GM19397 (cell line): ENCODE measurements around the gene SVIL.
"Not testable (repeated sequence)": the region's sequence is repeated elsewhere in the genome, so short reads cannot be mapped to it uniquely, and the experiment has no call there.

Experiments
- ATAC-seq: cut with Tn5 transposase; IDR thresholded peaks from one replicate; pipeline ENCODE4 v1.9.1; 2021; ENCODE audit warnings: mild to moderate bottlenecking, moderate library complexity; ENCODE audit not compliant: unreplicated experiment

SVIL gene

GRCh38 chr10:29582769-29583168 lies 52.0 kb downstream of the SVIL start:
- ATAC-seq = not testable (repeated sequence)

DNA sequence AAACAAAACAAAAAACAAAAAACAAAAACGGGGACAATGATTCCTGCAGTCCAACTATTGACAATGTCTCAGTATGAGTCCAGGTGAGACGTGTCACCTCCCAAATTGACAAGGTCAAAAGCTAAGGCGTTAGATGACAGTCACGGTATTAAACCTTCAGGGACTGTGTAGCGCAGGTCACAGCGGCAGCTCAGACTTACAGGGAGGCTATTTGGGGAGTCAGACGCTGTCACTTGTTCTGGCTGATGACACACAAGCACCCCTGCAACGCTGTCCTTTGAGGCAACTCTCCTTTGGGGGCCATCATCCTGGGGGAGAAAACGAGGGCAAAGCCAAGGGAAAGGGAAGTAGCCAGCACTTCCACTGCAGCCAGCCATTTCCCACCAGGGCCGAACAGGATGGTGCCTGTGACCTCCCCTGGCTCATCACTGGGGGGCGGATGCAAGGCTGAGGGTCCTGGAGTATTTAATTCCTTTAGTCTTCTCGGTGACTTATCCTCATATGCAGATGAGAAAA lies 55.3 kb downstream of the SVIL start:
- ATAC-seq = no peak

DNA sequence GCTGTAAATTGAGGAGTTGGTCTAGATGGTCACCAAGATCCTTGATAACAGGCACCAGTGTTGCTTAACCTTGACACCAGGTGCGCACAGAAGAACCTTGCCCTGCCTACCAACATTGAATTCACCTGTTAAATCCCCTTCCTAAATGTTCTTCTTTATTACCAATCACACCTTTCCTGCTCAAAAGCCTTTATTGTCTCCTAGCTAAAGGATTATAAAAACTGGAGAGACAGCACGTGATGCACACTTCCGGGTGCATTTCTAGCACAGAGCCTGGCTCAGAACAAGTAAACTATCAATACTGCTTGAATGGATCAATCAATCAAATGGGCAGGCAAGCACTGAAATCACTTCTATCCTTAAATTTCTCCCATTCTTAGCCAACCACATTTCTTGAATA lies 56.3 kb downstream of the SVIL start:
- ATAC-seq = no peak

DNA sequence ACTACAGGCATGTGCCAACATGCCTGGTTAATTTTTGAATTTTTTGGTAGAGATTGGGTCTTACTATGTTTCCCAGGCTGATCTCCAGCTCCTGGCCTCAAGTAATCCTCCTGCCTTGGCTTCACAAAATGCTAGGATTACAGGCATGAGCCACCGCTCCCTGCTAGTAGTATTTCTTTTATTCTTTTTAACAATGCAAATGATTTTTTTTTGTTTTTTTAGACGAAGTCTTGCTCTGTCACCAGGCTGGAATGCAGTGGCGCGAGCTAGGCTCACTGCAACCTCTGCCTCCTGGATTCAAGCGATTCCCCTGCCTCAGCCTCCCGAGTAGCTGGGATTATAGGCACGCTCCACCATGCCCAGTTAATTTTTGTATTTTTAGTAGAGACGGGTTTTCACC lies 58.1 kb downstream of the SVIL start:
- no peak for ATAC-seq

- no peak for ATAC-seq
These were observed 59.7 kb downstream of the SVIL start for GRCh38 chr10:29575098-29575455.

DNA sequence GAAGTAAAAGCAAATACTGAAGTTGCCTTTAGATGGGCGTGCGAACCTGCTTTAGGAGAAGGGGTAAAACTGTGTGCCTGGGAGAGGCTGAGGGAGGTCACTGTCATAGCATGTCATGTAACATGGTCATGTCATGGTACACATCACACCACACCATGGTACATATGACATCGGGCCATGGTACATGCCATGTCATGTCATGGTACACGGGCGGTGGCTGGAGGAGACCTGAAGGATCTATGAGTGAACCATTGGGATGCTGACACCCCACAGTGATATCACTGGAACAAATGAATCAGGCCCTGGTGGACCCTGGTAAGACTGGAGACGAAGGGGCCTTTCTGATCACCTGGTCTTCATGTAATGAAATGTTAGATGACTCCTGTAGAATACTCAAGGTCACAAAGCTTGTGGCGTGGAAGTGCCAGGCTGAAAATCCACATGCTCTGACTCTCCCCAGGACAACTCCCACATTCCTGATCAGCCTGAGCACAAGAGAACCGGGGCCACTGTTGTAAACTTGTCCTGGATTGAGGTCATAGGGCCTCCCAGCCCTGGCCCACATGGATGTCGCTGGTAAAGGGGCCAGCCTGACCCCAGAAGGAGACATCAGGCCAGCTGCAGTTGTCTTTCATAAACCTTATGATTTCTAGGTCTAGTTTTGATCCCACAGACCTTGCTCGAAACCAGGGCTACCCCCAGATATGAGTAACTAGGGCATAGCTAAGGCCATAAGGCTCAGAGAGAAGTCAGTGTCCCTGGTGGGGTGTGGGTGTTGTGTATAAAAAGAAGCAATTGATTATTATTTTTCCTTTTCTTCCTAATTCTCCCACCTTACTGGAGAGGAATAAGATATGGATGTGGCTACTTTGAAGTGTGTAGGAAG lies 60.3 kb downstream of the SVIL start:
- not testable (repeated sequence) for ATAC-seq

GRCh38 chr10:29570248-29570647 lies 64.5 kb downstream of the SVIL start:
- not testable (repeated sequence) for ATAC-seq

GRCh38 chr10:29569795-29570194 lies 65.0 kb downstream of the SVIL start:
- ATAC-seq = no peak

GRCh38 chr10:29567003-29567402 lies 67.8 kb downstream of the SVIL start:
- no peak for ATAC-seq

DNA sequence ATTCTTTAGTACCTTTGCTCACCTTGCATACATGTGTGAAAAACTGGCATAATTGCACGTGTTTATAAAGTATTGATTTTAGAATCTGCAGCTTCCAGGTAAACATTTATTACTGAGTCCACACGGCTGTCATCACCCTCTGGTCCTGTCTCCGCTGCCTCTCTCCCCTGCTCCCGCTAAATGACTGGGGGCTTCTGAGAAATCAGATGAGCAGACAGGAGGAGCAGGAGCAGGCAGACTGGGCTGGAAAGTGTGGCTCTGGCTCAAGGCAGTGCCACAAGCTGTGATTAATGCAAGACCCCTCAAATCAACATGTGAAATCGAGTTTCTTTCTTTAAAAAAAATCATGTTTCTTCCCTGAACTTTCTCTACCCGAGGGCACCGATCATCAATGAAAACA lies 68.6 kb downstream of the SVIL start:
- ATAC-seq = not testable (repeated sequence)

DNA sequence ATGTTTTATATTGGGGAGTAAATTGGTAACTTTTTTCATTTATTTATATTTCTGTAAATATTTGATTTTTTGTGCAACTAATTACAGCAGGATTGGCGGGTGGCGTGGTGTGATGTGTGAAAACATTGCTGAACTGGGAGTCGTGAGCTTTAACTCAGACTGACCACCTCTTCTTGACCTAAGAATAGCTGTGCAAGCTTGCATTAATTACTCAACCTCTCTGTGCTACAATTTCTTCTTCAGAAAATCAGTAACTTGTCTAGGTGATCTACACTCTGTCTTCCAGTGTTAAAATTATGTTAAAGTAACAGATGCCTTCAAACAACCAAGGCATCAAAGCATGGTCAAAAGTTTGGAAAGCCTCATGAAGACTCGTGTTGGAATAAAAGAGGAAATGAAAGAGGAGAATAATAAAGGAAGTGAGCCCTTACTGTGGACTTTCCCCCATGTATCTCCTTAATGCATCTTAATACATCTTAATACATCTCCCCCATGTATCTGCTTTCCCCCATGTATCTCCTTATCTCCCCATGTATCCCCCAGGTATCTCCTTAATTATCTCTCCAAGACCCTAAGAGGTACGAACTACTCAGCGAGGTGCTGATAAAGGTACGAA lies 71.2 kb downstream of the SVIL start:
- no peak for ATAC-seq

- not testable (repeated sequence) for ATAC-seq
These were observed 71.8 kb downstream of the SVIL start for GRCh38 chr10:29563006-29563405.

- no peak for ATAC-seq
These were observed 74.8 kb downstream of the SVIL start for GRCh38 chr10:29559996-29560395.

GRCh38 chr10:29557665-29558064 lies 77.1 kb downstream of the SVIL start:
- no peak for ATAC-seq

GRCh38 chr10:29555746-29556481 lies 78.9 kb downstream of the SVIL start:
- no peak for ATAC-seq

GRCh38 chr10:29555091-29555745 lies 79.6 kb downstream of the SVIL start:
- no peak for ATAC-seq

DNA sequence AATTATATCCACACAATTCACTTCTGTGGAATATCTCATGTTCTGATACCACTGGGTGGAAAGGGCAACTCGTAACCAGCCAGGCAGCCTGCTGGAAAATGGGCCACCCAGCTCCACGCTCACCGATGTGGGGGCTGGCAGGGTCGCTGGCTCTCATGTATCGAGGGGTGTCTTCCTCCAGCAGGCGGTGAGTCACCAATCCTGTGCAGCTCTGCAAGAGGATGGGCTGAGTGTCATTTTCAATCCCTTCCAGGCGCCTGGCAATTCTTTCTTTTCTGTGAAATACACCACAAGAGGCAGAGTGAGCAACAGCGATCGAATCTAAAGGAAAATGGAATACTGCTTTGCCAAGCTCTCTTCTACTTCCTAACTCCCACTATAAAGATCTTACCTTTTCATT lies 80.1 kb downstream of the SVIL start:
- ATAC-seq = no peak

DNA sequence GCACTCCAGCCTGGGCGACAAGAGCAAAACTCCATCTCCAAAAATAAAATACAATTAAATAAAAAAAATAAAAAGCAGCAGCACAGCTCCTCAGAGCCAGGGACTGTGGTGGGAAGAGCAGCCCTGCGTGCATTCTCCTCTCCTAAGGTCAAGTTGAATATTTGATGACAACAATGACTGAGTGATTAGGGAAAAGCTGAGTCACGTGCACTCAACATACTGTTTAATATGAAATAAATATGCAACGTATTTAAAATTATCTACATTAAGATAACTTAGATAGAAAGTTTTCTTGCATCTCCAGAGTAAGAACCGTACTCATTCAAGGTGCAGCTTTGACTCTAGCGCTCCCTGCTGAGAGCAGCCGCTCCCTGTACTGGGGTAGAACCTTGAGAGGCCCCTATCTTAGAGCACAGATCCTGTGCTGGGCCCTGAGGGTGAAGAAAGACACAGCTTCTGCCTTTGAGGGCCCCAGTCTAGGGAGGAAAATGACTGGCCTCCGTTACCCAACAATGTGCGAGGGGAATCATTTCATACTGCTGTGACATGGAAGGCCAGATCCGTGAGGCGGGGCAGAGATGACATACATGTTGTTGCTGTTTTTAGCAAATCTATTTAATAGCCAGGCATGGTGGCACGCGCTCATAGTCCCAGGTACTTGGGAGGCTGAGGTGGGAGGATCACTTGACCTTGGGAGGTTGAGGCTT lies 81.1 kb downstream of the SVIL start:
- ATAC-seq = no peak

GRCh38 chr10:29553116-29553515 lies 81.7 kb downstream of the SVIL start:
- not testable (repeated sequence) for ATAC-seq

DNA sequence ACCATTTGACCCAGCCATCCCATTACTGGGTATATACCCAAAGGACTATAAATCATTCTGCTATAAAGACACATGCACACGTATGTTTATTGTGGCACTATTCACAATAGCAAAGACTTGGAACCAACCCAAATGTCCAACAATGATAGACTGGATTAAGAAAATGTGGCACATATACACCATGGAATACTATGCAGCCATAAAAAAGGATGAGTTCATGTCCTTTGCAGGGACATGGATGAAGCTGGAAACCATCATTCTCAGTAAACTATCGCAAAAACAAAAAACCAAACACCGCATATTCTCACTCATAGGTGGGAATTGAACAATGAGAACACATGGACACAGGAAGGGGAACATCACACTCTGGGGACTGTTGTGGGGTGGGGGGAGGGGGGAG lies 85.3 kb downstream of the SVIL start:
- ATAC-seq = not testable (repeated sequence)
